ENCODE data around the gene ZBTB20.
"Not testable (repeated sequence)": the region's sequence is repeated elsewhere in the genome, so short reads cannot be mapped to it uniquely, and the experiment has no call there.

Gene ZBTB20

GRCh38 chr3:115120597-115120996, 26.5 kb downstream of the ZBTB20 start:
- no peak for DNase-seq (ENCODE audit: low read depth)
- TF ChIP-seq CTCF (IDR thresholded peaks at IDR 0.05; ENCODE audit: control insufficient read depth, insufficient read depth, low read depth, low read length, missing control alignments), result no peak
- no peak overlapping the region for H3K4me3 ChIP-seq (ENCODE audit: control insufficient read depth, low read depth, low read length)

DNA sequence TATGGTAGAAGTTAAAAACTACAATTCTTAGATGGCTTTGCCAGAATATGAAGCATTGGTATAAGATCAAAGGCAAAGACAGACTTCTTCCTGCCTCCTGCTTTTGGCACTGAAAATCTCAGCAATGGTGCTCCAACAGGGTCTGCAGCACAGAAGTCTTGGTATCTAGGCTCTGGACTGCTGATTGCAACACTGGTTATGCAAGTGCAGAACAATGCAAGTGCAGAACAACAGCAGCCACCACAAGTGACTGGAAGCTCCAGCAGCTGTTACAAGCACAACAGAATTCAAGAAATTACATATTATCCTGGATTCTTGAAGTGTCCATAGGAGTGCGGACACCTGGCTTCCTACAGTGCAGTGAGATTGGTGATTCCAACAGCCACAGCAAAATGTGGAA, 33.7 kb downstream of the ZBTB20 start:
- no peak for TF ChIP-seq CTCF (IDR thresholded peaks at IDR 0.05; ENCODE audit: control insufficient read depth, insufficient read depth, low read depth, low read length, missing control alignments)
- DNase-seq (ENCODE audit: low read depth), result peak; percentile 8
- H3K4me3 ChIP-seq (ENCODE audit: control insufficient read depth, low read depth, low read length), result no peak overlapping the region

DNA sequence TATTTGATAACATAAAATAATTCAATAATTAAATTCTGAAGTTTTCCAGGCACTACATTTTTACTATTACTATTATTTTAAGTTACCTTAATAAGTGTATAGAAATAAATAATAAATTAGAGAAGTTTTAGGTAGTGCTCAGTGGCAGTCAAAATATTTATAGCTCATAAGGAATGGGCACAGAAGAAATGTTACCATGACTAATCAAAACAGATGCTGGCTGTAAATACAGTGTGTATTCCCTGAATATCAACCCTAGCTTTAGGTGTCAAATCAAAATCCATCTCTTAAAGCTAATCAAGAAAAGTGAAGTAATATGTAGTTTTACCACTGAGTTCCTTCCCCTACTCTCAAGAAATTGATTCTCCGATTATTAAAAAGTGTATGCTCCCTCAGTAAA, 35.5 kb downstream of the ZBTB20 start:
- DNase-seq (ENCODE audit: low read depth), result no peak
- no peak overlapping the region for H3K4me3 ChIP-seq (ENCODE audit: control insufficient read depth, low read depth, low read length)
- no peak for TF ChIP-seq CTCF (IDR thresholded peaks at IDR 0.05; ENCODE audit: control insufficient read depth, insufficient read depth, low read depth, low read length, missing control alignments)

DNA sequence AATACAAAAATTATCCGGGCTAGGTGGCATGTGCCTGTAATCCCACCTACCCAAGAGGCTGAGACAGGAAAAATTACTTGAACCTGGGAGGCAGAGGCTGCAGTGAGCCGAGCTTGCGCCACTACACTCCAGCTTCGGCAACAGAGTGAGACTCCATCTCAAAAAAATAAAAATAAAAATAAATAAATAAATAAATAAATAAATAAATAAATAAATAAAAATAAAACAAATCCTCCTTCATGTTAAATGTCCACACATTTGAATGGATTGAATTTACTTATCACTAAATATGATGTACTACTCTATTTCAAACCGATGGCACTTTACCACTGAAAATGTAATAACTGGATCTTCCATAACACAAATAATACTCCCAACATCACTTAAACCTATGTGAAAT, 36.3 kb downstream of the ZBTB20 start:
- no peak for TF ChIP-seq CTCF (IDR thresholded peaks at IDR 0.05; ENCODE audit: control insufficient read depth, insufficient read depth, low read depth, low read length, missing control alignments)
- no peak overlapping the region for H3K4me3 ChIP-seq (ENCODE audit: control insufficient read depth, low read depth, low read length)
- DNase-seq (ENCODE audit: low read depth), result no peak

- not testable (repeated sequence) for DNase-seq (ENCODE audit: low read depth); H3K4me3 ChIP-seq (ENCODE audit: control insufficient read depth, low read depth, low read length)
Observed at GRCh38 chr3:115110066-115110465, 37.0 kb downstream of the ZBTB20 start.

GRCh38 chr3:115108614-115109013, 38.5 kb downstream of the ZBTB20 start:
- H3K4me3 ChIP-seq (ENCODE audit: control insufficient read depth, low read depth, low read length), result no peak overlapping the region
- no peak for DNase-seq (ENCODE audit: low read depth)
- TF ChIP-seq CTCF (IDR thresholded peaks at IDR 0.05; ENCODE audit: control insufficient read depth, insufficient read depth, low read depth, low read length, missing control alignments), result no peak

DNA sequence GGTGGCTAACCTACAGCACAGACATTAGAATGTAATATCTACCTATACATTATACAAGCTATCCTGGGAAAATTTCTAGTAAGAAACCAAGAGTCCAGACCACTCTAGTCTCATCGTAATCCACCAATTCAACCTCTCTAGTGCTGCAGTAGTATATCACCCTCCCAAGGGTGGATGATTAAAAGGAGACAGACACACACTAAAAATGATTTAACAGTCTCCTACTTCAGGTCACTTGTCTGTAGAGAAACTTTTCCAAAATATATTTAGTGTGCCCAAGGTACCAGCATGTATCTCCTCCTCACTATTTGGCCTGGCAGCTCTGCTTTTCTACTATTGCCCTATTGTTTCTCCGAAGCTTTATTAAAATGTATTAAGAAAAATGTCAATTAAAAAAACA, 45.0 kb downstream of the ZBTB20 start:
- H3K4me3 ChIP-seq (ENCODE audit: control insufficient read depth, low read depth, low read length), result no peak overlapping the region
- no peak for DNase-seq (ENCODE audit: low read depth)
- TF ChIP-seq CTCF (IDR thresholded peaks at IDR 0.05; ENCODE audit: control insufficient read depth, insufficient read depth, low read depth, low read length, missing control alignments), result no peak
